ENCODE results near the gene SPTB. TPM values are rescaled to one million over a fixed set of nuclear protein-coding genes. Genes with fewer than 3 reads are reported as not detected.

SPTB gene
- polyA plus RNA-seq, 1 experiment: 0.01 TPM

DNA sequence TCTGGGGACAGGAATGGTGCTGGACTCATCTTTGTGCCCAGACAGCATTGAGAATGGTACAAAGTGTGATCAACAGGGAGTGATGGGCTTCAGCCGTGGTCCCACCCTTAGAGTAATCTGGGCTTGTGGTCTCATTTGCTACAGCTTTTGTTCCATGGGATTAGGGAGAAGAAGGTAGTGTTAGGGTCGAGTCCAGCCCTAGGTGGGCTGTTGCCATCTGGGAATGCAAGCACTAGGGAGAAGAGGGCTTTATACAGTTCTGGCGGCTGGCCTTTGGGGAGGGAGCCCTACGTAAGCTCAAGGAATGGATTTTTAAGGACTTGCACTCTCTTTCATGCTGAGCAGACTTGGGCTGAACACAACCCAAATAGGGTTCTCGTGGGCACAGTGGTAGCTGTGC lies 170.6 kb downstream of the SPTB start:
- Histone ChIP-seq H3K9me3 (ENCODE audit: control insufficient read depth, insufficient read depth, low read length) (no peaks in the 10 kb centered on the region; the same call in 1 of the 2 replicates), H3K27ac (ENCODE audit: low read depth, low read length) (no peak overlapping the region), H3K4me3 (ENCODE audit: low read depth, low read length) (no peak overlapping the region), H3K27me3 (ENCODE audit: control insufficient read depth, insufficient read depth, low read length) (no peaks in the 10 kb centered on the region)
- TF ChIP-seq, protein P1, sequence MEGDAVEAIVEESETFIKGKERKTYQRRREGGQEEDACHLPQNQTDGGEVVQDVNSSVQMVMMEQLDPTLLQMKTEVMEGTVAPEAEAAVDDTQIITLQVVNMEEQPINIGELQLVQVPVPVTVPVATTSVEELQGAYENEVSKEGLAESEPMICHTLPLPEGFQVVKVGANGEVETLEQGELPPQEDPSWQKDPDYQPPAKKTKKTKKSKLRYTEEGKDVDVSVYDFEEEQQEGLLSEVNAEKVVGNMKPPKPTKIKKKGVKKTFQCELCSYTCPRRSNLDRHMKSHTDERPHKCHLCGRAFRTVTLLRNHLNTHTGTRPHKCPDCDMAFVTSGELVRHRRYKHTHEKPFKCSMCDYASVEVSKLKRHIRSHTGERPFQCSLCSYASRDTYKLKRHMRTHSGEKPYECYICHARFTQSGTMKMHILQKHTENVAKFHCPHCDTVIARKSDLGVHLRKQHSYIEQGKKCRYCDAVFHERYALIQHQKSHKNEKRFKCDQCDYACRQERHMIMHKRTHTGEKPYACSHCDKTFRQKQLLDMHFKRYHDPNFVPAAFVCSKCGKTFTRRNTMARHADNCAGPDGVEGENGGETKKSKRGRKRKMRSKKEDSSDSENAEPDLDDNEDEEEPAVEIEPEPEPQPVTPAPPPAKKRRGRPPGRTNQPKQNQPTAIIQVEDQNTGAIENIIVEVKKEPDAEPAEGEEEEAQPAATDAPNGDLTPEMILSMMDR (IDR thresholded peaks at IDR 0.05; ENCODE audit: low read depth, low read length): no peak
- DNase-seq (ENCODE audit: low read depth, low spot score): no peak
- ChIA-PET POLR2A (no interaction called here), CTCF (interaction anchor here (0.7 to 0.8 kb wide), 2 partner anchors 10 to 162 kb away, joined by 3 read pairs; no protein-coding TSS in a partner anchor)

GRCh38 chr14:64708148-64709004 lies 171.3 kb downstream of the SPTB start:
- no peak for DNase-seq (ENCODE audit: low read depth, low spot score)
- Histone ChIP-seq H3K27me3 (ENCODE audit: control insufficient read depth, insufficient read depth, low read length) (peaks cover 1% of the 10 kb centered on the region), H3K27ac (ENCODE audit: low read depth, low read length) (no peak overlapping the region), H3K9me3 (ENCODE audit: control insufficient read depth, insufficient read depth, low read length) (no peaks in the 10 kb centered on the region; the same call in 1 of the 2 replicates), H3K4me3 (ENCODE audit: low read depth, low read length) (no peak overlapping the region)
- TF ChIP-seq, protein P1 (IDR thresholded peaks at IDR 0.05; ENCODE audit: low read depth, low read length): no peak
- CTCF ChIA-PET: interaction anchor here (1.2 to 1.8 kb wide), 3 partner anchors 54 to 169 kb away, joined by 3 to 5 read pairs (median 4); no protein-coding TSS in a partner anchor
- POLR2A ChIA-PET: interaction anchor here (0.8 kb wide), 1 partner anchor 51 kb away, joined by 3 read pairs; no protein-coding TSS in a partner anchor

- H3K9me3 ChIP-seq (ENCODE audit: control insufficient read depth, insufficient read depth, low read length): no peaks in the 10 kb centered on the region; the same call in 1 of the 2 replicates
- no peak overlapping the region for H3K27ac ChIP-seq (ENCODE audit: low read depth, low read length)
- ChIA-PET POLR2A (interaction anchor here (0.8 kb wide), 1 partner anchor 51 kb away, joined by 3 read pairs; no protein-coding TSS in a partner anchor), CTCF (interaction anchor here (1.2 to 1.8 kb wide), 3 partner anchors 54 to 168 kb away, joined by 3 to 5 read pairs (median 4); no protein-coding TSS in a partner anchor)
- no peak overlapping the region for H3K4me3 ChIP-seq (ENCODE audit: low read depth, low read length)
- peak; percentile 53 for DNase-seq (ENCODE audit: low read depth, low spot score)
- peaks cover 8% of the 10 kb centered on the region for H3K27me3 ChIP-seq (ENCODE audit: control insufficient read depth, insufficient read depth, low read length)
- TF ChIP-seq, protein P1 (IDR thresholded peaks at IDR 0.05; ENCODE audit: low read depth, low read length): no peak
These were observed 172.0 kb downstream of the SPTB start for GRCh38 chr14:64707661-64708060.

- H3K9me3 ChIP-seq (ENCODE audit: control insufficient read depth, insufficient read depth, low read length): no peaks in the 10 kb centered on the region; the same call in 1 of the 2 replicates
- H3K4me3 ChIP-seq (ENCODE audit: low read depth, low read length): no peak overlapping the region
- CTCF ChIA-PET: interaction anchor here (1.3 to 1.8 kb wide), 4 partner anchors 55 to 185 kb away, joined by 3 to 5 read pairs (median 4); no protein-coding TSS in a partner anchor
- POLR2A ChIA-PET: no interaction called here
- TF ChIP-seq, protein P1 (IDR thresholded peaks at IDR 0.05; ENCODE audit: low read depth, low read length): no peak
- DNase-seq (ENCODE audit: low read depth, low spot score): no peak
- no peak overlapping the region for H3K27ac ChIP-seq (ENCODE audit: low read depth, low read length)
- peaks cover 17% of the 10 kb centered on the region for H3K27me3 ChIP-seq (ENCODE audit: control insufficient read depth, insufficient read depth, low read length)
These were observed 173.0 kb downstream of the SPTB start for GRCh38 chr14:64706593-64707193.

Data from AG04450 (cell line).